WTC11 (cell line): ENCODE measurements around the gene SPHKAP. TPM values are rescaled to one million over a fixed set of nuclear protein-coding genes. Genes with fewer than 3 reads are reported as not detected.

Experiments used
- ATAC-seq: fragments of 200-7000 bp; cut with Tn5 transposase; 2 replicates; pipeline ENCODE4 v1.10.0; 2021; ENCODE audit warnings: mild to moderate bottlenecking, moderate library complexity
- CTCF ChIA-PET: fragments of 300-600 bp; sonication (Branson Sonifier 250); formaldehyde crosslinking; loops from one replicate; lab custom pipeline; 2021; ENCODE audit warnings: antibody characterized with exemption; lab: Charles Lee
- POLR2A ChIA-PET: fragments of 350-600 bp; sonication (Branson Sonifier 250); formaldehyde crosslinking; loops from one replicate; lab custom pipeline; 2021; ENCODE audit warnings: antibody characterized with exemption; lab: Charles Lee
- DNase-seq: peaks from one replicate; pipeline ENCODE4 v3.0.0; 2021; ENCODE audit warnings: low spot score
- H3K27ac Mint-ChIP-seq: 2 replicates; pipeline ENCODE4 v1.8.0; 2021; ENCODE audit warnings: mixed read lengths
- H3K27me3 Mint-ChIP-seq: 2 replicates; pipeline ENCODE4 v1.8.0; 2021; ENCODE audit warnings: low read depth, mild to moderate bottlenecking, moderate library complexity, mixed read lengths
- H3K36me3 Mint-ChIP-seq: 2 replicates; pipeline ENCODE4 v1.8.0; 2021; ENCODE audit warnings: mixed read lengths
- H3K4me1 Mint-ChIP-seq: 2 replicates; pipeline ENCODE4 v1.8.0; 2022; ENCODE audit warnings: mixed read lengths
- H3K4me3 Mint-ChIP-seq: 2 replicates; pipeline ENCODE4 v1.8.0; 2021; ENCODE audit warnings: mild to moderate bottlenecking, moderate library complexity, mixed read lengths
- H3K9me3 Mint-ChIP-seq: 2 replicates; pipeline ENCODE4 v1.8.0; 2021; ENCODE audit warnings: mixed read lengths
- ATF6 ChIP-seq: sonication (generic); formaldehyde crosslinking; IDR thresholded peaks from 2 replicates; pipeline ENCODE4 v1.8.1; 2023; ENCODE audit warnings: mild to moderate bottlenecking, missing genetic modification reagents
- CBFB ChIP-seq: sonication (generic); formaldehyde crosslinking; IDR thresholded peaks from 2 replicates; pipeline ENCODE4 v1.8.1; 2022; ENCODE audit warnings: mild to moderate bottlenecking, low read depth, missing genetic modification reagents
- CTCF ChIP-seq: fragments of 200-600 bp; IDR thresholded peaks from 2 replicates; pipeline ENCODE4 v1.8.0; 2022; ENCODE audit warnings: antibody characterized with exemption
- E2F4 ChIP-seq: sonication (generic); formaldehyde crosslinking; IDR thresholded peaks from 2 replicates; pipeline ENCODE4 v1.8.1; 2022; ENCODE audit warnings: low read depth, mild to moderate bottlenecking, moderate library complexity, missing genetic modification reagents, borderline replicate concordance
- FOXP4 ChIP-seq: sonication (generic); formaldehyde crosslinking; IDR thresholded peaks from 2 replicates; pipeline ENCODE4 v1.8.0; 2022; ENCODE audit warnings: mild to moderate bottlenecking, missing genetic modification reagents
- JAZF1 ChIP-seq: fragments of 250-450 bp; sonication (Bioruptor Pico); IDR thresholded peaks from 2 replicates; pipeline ENCODE4 v1.9.0; 2021; ENCODE audit warnings: moderate library complexity, mild to moderate bottlenecking, inconsistent platforms
- NFYB ChIP-seq: sonication (generic); formaldehyde crosslinking; conservative IDR thresholded peaks from 2 replicates; pipeline ENCODE4 v1.8.0; 2022; ENCODE audit warnings: low read depth, missing genetic modification reagents
- RORB ChIP-seq: fragments of 250-450 bp; sonication (Bioruptor Pico); IDR thresholded peaks from 2 replicates; pipeline ENCODE4 v1.9.0; 2021; ENCODE audit warnings: mild to moderate bottlenecking
- ZBTB21 ChIP-seq: sonication (generic); formaldehyde crosslinking; IDR thresholded peaks from 2 replicates; pipeline ENCODE4 v1.8.1; 2023; ENCODE audit warnings: mild to moderate bottlenecking, missing genetic modification reagents, borderline replicate concordance
- ZMAT4 ChIP-seq: fragments of 250-450 bp; sonication (Bioruptor Pico); IDR thresholded peaks from 2 replicates; pipeline ENCODE4 v1.9.0; 2021; ENCODE audit warnings: mild to moderate bottlenecking
- ZNF263 ChIP-seq: sonication (generic); formaldehyde crosslinking; IDR thresholded peaks from 2 replicates; pipeline ENCODE4 v1.8.1; 2022; ENCODE audit warnings: low read depth, mild to moderate bottlenecking, moderate library complexity, missing genetic modification reagents
- ZNF317 ChIP-seq: sonication (generic); formaldehyde crosslinking; IDR thresholded peaks from 2 replicates; pipeline ENCODE4 v1.8.1; 2023; ENCODE audit warnings: low read depth, mild to moderate bottlenecking, moderate library complexity, missing genetic modification reagents, borderline replicate concordance
- total RNA-seq: library from RNA; stranded (reverse); gene quantifications from 3 replicates; pipeline ENCODE4 v1.2.3, GENCODE V29; 2021
- TF ChIP-seq, protein P1 (sequence below): sonication (generic); formaldehyde crosslinking; IDR thresholded peaks from 2 replicates; pipeline ENCODE4 v1.8.0; 2023; ENCODE audit warnings: missing genetic modification reagents
- TF ChIP-seq, protein P2 (sequence below): sonication (generic); formaldehyde crosslinking; IDR thresholded peaks from 2 replicates; pipeline ENCODE4 v1.8.1; 2023; ENCODE audit warnings: mild to moderate bottlenecking, missing genetic modification reagents
- TF ChIP-seq, protein P3 (sequence below): sonication (generic); formaldehyde crosslinking; conservative IDR thresholded peaks from 2 replicates; pipeline ENCODE4 v1.8.1; 2023; ENCODE audit warnings: mild to moderate bottlenecking, low read depth, missing genetic modification reagents, moderate library complexity

Gene SPHKAP
- total RNA-seq, 1 experiment from 2014 or later = not detected

- TF ChIP-seq FOXP4 (CRISPR knock-in tag) (no peak), ZBTB21 (CRISPR knock-in tag) (no peak), E2F4 (CRISPR knock-in tag) (no peak)
- TF ChIP-seq, all 79 proteins: peak for 0
Measured at GRCh38 chr2:228056293-228057097, 125.0 kb downstream of the SPHKAP start (continued).

DNA sequence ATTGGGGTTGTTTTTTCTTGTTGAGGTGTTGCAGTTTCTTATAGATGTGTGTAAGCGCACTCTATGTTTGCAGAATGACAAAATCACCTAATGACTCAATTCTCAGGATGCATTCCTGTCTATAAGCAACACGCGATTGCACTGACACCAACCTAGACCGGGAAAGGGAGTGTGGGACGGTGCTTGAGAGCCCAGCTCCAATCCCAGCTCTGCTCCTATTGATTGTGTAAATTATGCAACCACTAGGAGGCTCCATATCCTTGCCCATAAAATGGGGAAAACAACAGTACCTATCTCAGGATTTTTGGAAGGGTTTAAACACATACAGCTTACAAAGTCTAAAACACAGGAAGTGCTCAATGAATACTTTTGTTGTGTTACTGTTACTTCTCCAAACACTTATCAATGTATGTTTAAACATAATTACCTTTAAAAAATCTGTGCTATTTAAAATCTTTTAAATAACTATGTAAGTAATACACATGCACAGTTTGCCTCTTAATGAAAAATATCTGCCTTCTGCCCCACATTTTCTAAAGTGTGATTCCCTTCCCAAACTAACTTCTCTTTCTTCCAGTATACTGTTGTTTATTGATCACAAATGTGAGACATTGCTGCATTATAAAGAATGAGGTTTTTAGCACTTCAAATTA is 132.5 kb downstream of the SPHKAP start:
- CTCF ChIA-PET = interaction anchor here (0.6 to 2.3 kb wide), 15 partner anchors 9 to 609 kb away, joined by 3 to 15 read pairs (median 3); no protein-coding TSS in a partner anchor
- Mint-ChIP-seq H3K4me3 (no peak overlapping the region), H3K36me3 (no peaks in the 10 kb centered on the region), H3K27me3 (no peaks in the 10 kb centered on the region), H3K9me3 (peaks cover 3% of the 10 kb centered on the region; the same call in 1 of the 2 replicates), H3K4me1 (peaks cover 10% of the 10 kb centered on the region), H3K27ac (no peak overlapping the region)
- POLR2A ChIA-PET = interaction anchor here (0.6 kb wide), 1 partner anchor 1293 kb away, joined by 3 read pairs; no protein-coding TSS in a partner anchor
- ATAC-seq (peak; percentile 100), DNase-seq (peak; percentile 35)
- peak; percentile 42; the same call in 1 of the 2 replicates for TF ChIP-seq CTCF
- TF ChIP-seq, protein P1, sequence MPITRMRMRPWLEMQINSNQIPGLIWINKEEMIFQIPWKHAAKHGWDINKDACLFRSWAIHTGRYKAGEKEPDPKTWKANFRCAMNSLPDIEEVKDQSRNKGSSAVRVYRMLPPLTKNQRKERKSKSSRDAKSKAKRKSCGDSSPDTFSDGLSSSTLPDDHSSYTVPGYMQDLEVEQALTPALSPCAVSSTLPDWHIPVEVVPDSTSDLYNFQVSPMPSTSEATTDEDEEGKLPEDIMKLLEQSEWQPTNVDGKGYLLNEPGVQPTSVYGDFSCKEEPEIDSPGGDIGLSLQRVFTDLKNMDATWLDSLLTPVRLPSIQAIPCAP = no peak

DNA sequence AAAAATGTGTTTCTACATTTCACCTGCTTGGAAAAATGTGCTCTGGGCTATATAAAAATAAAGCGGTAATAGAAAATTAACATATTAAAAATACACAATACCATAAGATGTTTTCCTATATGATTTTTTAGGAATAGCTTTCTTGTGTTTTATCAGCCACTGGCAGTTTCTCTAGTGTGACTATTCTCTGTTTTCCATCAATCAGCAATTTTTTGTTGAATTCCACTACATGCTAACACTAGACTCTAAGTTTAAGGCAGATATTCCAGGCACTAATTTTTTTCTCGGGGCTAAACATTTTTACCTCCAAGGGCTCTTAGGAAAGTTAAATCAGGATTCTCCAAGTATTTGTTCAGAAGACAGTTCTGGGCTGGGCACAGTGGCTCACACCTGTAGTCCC is 140.5 kb downstream of the SPHKAP start:
- H3K27ac Mint-ChIP-seq = no peak overlapping the region
- H3K36me3 Mint-ChIP-seq = no peaks in the 10 kb centered on the region
- CTCF ChIA-PET = interaction anchor here (2.5 kb wide), 1 partner anchor 8 kb away, joined by 15 read pairs; no protein-coding TSS in a partner anchor
- H3K27me3 Mint-ChIP-seq = no peaks in the 10 kb centered on the region
- ATAC-seq = no peak
- H3K4me1 Mint-ChIP-seq = no peaks in the 10 kb centered on the region
- DNase-seq = no peak
- POLR2A ChIA-PET = no interaction called here
- no peak overlapping the region for H3K4me3 Mint-ChIP-seq
- peaks cover 3% of the 10 kb centered on the region; the same call in 1 of the 2 replicates for H3K9me3 Mint-ChIP-seq
- no peak for TF ChIP-seq ZNF317 (CRISPR knock-in tag)
- no peak for TF ChIP-seq NFYB (CRISPR knock-in tag)
- TF ChIP-seq RORB (CRISPR knock-in tag) = no peak
- TF ChIP-seq JAZF1 = no peak
- TF ChIP-seq ZNF263 (CRISPR knock-in tag) = no peak
- TF ChIP-seq CBFB (CRISPR knock-in tag) = no peak
- TF ChIP-seq ZMAT4 = no peak
- TF ChIP-seq, protein P2, sequence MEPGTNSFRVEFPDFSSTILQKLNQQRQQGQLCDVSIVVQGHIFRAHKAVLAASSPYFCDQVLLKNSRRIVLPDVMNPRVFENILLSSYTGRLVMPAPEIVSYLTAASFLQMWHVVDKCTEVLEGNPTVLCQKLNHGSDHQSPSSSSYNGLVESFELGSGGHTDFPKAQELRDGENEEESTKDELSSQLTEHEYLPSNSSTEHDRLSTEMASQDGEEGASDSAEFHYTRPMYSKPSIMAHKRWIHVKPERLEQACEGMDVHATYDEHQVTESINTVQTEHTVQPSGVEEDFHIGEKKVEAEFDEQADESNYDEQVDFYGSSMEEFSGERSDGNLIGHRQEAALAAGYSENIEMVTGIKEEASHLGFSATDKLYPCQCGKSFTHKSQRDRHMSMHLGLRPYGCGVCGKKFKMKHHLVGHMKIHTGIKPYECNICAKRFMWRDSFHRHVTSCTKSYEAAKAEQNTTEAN (CRISPR knock-in tag) = no peak
- TF ChIP-seq, protein P3, sequence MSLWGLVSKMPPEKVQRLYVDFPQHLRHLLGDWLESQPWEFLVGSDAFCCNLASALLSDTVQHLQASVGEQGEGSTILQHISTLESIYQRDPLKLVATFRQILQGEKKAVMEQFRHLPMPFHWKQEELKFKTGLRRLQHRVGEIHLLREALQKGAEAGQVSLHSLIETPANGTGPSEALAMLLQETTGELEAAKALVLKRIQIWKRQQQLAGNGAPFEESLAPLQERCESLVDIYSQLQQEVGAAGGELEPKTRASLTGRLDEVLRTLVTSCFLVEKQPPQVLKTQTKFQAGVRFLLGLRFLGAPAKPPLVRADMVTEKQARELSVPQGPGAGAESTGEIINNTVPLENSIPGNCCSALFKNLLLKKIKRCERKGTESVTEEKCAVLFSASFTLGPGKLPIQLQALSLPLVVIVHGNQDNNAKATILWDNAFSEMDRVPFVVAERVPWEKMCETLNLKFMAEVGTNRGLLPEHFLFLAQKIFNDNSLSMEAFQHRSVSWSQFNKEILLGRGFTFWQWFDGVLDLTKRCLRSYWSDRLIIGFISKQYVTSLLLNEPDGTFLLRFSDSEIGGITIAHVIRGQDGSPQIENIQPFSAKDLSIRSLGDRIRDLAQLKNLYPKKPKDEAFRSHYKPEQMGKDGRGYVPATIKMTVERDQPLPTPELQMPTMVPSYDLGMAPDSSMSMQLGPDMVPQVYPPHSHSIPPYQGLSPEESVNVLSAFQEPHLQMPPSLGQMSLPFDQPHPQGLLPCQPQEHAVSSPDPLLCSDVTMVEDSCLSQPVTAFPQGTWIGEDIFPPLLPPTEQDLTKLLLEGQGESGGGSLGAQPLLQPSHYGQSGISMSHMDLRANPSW (CRISPR knock-in tag) = no peak
- TF ChIP-seq ATF6 (CRISPR knock-in tag) = no peak
